HG03045 (cell line): ENCODE results near the gene OR6S1.
"Not testable (repeated sequence)": the region's sequence is repeated elsewhere in the genome, so short reads cannot be mapped to it uniquely, and the experiment has no call there.

ENCODE experiments used
- ATAC-seq: cut with Tn5 transposase; IDR thresholded peaks from one replicate; pipeline ENCODE4 v1.9.1; 2021; ENCODE audit warnings: mild to moderate bottlenecking, moderate library complexity; ENCODE audit not compliant: unreplicated experiment

The OR6S1 gene

DNA sequence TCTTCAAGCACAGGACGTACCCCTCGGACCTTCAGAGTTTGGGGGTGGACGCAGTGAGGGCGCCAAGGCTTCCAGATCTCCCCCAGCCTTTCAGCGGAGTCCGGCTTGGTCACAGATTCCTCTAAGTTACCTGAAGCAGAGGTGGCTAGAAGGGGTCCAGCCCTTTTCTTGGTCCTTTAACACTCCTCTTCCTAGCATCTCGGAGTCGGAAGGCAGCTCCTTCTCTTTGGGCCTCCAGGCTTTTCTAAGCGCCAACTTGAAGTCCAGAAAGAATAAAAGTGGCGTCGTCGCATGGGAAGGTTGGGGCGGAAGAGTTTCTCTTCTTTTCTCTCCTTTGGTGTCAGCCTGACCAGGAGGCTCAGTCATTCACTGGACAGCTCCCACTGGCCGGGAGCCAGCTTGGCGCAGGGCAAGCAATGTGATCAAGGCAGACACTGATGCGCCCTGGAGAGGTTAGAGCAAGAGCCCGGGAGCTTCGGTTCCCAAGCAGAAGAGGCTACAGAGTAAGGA is 9.6 kb downstream of the OR6S1 start:
- no peak for ATAC-seq

DNA sequence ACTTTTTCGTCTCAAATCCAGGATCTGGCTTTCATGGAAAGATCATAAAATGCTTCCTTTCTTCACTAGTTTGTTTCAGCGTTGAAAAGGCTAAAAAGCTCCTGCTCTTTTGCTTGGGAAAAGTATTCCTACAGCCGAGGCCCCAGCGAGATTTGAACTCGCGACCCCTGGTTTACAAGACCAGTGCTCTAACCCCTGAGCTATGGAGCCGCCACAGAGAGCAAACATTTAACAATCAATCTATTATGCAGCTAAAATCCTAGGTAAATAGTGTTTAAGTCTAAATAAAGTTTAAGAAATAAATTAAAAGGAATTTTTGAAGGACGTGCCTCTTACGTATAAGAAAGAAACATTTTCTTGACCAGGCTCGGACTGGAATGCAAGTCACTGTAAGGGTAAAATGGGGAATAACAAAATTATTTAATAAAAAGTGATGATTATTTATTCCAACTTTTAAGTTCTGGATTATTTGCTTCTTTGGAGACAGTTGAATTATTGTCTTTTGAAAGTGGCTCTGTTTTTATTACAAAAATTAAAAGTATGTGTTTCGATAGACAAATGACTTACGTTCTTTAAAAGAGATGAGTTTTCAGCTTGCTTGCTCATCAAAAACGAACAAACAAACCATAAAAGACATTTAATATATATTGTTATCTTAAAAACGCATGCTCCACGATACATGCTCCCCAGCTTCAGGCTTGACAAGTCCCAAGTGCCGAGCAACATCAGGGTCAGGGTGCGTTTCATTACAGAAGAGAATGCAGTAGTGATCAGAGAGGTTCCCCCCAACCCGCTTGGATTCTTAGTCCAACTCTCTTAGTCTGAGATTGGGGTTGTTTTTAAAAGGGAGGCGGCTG is 10.2 kb downstream of the OR6S1 start:
- no peak for ATAC-seq

DNA sequence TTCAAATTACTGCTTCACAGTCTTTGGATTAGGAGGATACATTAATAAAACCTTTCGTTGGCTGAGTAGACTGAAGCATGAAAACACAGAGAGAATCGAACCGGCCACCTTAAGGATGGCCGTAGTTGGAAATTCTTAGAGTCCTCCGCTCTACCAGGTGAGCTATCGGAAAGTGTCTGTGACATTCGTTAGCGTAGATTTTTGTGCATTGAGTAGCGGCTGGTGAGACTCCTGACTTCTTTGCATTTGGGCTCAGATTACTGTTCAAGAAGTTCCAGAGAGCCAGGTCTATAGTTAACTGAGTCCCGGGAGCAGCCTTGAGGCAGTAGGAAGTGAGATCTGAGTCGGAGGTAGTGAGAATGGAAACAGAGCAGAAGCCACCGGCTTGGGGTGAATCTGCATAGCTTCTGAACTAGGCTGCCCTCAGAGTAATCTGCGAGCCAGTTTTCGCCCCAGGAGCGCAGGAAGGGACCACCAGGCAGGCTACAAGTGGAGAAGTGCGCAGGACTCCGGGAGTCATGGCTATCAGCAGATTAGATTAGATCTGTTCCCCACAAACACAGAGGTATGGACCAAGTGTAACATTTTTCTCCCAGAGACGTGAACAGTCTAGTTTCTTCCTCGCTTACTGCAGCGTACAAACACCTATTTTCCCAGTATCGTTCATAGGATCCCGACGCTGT is 11.0 kb downstream of the OR6S1 start:
- ATAC-seq = no peak

DNA sequence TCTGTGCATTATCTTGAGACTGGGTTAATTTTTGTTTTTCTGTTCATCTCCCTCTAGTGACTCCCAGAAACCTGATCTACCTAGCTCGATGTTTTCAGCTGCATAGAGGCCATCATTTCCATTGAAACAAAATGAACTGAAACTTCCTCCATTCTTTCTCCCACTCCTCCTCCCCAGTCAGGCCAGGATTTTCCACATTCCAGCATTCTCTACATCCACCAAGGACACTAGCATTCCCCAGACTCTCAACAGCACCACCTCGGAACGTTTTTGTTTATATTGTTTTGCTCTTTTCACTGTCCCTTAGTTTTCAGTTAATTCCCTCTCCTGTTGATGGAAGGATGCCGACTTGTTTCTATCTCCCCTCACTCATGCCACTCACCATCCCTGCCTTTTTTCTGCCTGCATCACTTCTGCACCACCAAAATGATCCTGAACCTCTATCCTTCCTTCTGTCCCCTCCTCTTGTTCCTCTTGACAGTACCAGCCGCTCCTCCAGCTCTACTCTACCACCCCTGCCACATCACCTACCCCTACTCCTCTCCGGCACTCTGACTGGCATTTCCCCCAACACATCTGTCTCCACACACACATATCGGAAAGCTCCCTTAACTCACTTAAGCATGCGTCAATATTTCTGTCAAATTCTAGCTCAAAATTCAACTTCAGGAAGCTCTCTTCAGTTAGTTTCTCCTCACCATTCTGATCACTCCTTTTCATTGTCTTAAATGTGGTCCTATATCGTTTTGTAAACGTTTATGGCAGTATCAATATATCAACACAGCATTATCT is 13.2 kb downstream of the OR6S1 start:
- no peak for ATAC-seq

DNA sequence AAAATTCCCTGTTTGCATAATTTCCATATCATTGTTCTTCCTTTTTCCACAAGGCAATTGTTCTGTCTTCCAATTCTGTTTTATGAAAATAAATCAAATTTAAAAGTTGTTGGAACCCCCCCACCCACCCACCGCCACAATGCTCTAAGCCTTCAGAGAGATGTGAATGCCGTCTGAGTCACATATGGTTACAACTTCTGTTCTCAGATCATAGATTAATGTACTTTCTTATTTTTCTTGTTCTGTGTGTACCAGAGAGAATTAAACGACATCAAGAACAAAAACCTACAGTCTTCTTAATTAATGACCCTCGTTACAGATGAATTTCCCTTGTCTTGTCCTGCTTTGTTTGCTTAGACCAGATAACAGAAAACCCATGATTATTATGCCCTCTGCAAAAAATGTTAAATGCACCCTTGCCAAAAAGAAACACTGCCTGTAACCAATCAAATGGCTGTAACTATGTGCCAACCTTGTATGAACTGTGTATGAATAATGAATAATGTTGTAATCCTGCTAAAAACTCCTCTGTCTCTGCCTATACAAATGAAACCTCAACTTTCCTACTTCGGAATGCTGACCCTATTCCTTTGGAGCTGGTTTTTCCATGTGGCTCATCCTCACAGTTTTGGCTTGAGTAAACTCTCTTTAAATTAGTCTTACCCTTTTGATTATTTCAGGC is 14.0 kb downstream of the OR6S1 start:
- no peak for ATAC-seq

DNA sequence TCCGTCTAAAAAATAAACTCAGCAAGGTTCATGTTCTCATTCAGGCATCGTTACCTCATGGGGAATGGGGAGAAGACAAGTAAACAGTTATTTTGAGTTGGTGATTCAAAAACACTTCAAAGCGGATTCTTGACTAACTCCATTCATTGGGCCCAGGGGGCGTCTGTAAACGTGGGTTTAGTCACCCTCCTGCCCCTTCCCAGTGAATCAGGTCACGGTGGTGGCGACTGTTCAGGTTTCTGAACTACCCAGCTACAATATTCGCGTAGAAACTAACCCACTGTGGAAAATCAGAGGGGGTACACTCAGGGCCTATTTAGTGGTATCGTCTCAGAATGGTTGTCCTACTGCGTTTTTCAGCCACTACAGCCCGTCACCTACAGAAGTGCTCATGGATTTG is 15.2 kb downstream of the OR6S1 start:
- no peak for ATAC-seq

DNA sequence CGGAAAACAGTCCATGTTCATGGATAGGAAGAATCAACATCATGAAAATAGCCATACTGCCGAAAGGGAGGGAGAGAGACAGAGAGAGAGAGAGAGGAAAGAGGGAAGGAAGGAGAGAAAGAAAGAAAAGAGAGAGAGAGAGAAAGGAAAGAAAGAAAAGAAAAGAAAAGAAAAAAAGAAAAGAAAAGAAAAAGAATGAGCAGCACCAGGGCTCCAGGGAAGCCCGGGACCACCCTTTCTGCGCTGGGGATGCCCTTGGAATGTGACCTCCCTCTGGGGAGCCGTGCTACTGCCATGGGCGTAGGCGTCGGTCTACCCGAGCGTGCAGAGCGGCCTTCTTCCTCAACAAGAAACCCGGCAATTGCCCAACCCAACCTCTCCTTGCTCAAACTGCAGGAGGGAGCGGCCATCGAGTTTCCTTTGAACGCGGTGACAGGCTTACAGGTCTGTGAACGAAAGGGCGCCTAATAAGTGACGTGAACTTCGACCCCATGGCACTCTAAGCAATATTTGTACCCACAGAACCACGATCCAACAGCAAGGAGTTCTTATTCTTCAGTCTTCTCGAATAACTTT is 16.9 kb downstream of the OR6S1 start:
- ATAC-seq = no peak

DNA sequence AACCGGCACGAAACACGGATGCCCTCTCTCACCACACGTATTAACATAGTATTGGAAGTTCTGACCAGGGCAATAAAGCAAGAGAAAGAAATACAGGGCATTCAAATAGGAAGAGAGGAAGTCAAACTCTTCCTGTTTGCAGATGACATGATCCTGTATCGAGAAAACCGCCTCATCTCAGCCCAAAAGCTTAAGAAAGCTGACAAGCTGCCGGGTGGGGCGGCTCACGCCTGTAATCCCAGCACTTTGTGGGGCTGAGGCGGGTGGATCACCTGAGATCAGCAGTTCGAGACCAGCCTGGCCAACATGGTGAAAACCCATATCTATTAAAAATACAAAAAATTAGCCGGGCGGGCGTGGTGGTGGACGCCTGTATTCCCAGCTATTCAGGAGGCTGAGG is 17.7 kb downstream of the OR6S1 start:
- ATAC-seq = no peak

DNA sequence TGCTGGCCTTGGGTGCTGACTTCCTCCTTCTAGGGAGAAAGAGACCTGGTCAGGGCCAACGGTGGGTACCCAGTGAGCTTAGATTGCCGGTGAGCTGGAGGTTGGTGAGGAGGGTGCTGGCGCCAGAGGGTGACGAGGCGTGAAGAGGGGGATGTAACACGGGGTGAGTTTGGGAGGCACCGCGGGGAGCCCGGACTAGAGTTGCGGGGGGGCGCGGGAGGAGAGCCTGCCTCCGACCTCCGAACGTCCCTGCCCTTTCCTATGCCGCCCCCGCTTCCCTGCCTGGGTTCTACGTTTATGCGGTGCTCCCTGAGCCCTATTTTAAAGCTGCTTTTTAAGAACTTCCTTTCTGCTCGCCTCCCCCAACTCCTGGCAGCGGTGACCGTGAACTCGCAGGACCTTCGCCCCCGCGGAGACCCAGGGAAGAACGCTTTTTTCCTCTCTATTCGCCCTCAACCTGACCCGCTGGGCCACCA is 18.6 kb downstream of the OR6S1 start:
- ATAC-seq = no peak

DNA sequence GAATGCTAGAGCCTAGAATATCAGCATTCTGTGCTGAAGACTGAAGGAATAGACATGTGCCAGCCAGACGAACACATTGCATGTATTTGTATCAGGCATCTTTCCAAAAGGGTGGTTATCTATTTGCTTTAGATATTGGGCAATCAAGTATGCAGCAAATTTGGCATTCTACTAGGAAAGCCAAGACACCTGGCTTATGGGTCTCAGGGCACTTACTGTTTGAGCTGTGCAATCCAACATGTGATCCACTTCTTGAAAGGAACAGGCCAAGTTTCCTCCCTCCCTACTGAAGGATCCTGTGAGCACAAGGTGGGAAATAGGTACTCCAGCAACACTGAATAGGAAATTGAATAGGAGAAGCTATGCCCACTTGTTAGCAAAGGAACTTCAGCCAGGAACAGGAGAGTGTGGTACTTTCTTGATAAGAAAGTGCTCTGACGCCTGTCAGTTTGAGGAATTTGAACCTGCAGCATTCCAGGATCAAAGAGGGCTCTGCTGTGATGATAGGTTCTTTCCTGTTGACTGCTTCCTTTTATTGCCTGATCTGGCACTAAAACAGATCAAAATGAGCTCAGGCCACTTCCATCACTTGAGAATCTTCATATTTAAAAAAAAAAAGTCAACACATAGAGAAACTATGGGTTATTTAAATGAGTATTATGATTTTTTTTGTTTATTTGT is 20.6 kb downstream of the OR6S1 start:
- no peak for ATAC-seq

DNA sequence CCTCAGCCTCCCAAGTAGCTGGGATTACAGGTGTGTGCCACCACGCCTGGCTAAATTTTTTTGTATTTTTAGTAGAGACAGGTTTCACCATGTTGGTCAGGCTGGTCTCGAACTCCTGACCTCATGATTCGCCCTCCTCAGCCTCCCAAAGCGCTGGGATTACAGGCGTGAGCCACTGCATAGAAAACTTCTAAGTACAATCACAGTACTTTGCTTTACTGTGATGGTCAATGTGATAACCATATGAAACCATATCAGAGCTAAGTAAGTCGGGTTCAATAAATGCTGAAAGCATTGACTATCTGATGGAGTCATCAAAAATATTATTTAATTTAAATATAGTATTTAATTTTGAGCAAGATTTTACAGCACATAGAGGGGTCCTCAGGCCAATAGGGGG is 21.8 kb downstream of the OR6S1 start:
- ATAC-seq = not testable (repeated sequence)

DNA sequence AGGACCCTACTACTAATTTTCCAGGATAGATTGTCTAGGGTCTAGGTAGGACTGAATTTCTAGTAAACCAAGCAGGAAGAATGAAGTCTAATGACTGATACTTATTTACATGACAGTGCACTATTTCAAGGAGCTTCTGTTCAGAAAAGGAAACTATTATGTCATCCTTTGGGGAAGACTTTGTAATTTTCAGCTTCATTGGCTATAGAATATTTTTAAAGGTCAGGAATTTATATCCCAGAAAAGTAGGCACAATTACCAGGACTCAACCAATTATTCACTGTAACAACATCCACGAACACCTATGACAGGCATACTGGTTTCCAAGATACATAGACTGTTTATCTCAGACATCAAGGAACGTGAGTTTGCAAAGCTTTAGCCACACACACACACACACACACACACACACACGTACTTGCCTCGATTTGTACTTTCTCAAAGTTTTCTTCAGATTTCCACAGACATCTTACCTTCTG is 23.2 kb downstream of the OR6S1 start:
- no peak for ATAC-seq

DNA sequence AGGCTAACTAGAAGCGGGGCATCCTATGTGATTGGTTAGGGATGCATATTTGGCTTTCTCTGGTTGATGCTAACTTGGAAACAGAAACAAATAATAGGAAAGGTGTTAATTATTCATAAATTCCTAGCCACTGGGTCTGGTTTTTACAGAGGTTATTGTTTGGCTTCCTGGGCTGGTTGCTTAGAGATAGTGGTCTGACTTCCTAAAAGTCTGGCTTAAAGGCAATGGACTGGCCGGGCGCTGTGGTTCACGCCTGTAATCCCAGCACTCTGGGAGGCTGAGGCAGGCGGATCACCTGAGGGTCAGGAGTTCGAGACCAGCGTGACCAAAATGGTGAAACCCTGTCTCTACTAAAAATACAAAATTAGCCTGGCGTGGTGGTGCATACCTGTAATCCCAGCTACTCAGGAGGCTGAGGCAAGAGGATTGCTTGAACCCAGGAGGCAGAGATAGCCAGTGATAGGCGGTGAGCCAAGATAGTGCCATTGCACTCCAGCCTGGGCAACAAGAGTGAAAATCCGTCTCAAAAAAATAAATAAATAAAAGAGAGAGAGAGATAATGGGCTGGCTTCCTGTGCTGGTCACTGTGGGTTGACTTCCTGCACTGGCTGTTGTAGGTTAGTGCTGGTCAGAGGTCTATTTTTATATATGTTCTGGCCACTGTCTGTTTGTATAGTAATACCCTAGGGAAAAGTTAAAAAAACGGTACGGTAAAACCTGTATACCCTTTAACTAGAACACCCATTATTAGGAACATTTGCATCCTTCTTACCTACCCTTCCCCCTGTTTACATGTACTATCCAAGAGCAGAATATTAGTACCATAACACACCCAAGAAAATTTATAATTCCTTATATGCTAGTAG is 24.1 kb downstream of the OR6S1 start:
- ATAC-seq = no peak

DNA sequence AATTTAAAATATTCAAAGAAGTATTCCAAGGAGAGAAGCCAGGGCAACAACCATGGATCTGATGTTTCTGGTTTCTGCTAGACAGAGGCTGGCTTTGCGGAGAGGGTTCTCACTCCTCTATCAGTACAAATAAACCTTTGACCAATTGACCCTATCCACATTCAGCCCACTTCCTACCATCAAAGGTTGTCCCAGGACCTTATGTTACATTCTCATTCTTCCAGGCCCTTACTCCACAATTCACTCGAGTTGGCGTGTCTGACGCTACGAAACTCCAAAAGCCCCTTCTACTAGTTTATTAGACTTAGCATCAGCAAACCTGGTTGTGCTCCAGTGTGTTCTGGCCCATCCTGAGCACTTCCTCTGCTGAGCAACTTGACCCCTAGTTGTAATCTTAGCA is 25.5 kb downstream of the OR6S1 start:
- ATAC-seq = no peak

DNA sequence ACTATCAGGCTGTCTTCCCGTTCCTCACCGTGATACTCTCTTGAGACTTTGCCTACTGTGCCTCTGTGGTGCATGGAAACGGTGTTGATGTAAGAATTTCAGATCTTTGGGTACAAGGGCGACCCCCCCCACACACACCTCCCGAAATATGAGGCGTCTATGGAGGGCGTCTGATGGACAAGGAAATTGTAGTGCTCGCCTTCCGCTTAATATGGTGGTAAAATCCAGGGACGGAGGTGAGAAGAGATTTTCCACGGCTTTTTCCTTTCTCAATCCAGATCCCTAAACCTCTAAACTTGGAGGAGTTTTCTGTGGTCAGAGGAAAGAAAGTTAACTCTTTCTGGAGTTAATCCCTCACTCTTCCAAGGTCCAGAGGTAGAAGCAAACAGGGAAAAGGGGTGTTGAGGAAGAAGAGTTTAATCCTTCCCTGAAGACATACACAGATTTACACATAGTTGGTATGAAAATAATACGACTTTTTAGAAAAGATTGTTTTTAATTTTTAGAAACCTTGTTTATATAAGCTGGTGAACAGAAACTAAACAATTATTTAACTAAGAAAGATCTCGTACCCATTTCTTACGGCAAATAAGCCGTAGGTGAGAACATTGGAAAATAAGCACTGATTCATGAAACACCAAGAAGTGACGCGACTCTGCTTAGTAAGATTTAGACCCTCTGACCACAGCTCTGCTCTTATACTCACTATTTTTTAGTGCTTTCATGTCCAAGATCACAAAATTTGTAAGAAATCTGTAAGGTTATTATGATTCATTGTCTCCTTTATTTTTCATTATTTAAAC is 27.3 kb downstream of the OR6S1 start:
- ATAC-seq = peak; percentile 5

DNA sequence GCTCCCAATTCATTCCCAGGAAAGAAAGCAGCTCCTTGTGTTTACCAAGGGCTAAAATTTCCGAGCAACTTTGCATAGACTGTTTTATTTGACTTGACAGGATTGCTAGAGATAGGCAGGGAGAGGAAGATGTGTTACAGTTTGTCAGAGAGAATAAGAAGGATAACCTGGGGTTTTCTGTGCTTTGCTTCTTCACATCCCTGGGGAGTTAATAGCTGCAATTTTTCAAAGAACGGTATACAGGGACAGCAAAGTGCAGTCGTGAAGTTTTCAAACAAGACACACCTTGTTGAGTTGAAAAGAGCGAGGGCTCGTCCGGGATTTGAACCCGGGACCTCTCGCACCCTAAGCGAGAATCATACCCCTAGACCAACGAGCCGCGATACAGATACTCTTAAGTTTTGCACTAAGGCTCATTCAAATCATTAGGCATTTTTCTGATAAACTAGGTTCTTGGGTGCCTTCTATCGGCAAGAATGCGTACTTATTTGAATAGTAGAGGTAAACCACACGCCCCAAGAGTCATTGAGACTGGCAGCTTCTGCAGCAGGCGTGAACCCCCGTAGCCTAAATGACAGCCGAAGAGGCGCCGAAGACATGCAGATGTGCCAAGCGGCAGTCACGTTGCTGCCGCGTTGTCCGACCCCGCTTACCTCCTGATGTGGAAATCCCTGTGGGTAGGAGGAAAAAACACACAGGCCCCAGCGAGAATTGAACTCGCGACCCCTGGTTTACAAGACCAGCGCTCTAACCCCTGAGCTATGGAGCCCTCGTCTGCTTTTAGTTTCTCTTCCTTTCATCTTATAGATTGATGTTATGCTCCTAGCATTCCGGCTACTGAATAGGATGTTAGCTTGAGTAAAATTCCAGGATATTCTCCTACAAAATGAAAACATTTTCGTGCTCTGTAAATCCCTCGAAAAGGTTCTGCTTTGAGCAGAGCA is 28.1 kb downstream of the OR6S1 start:
- peak; percentile 71 for ATAC-seq

DNA sequence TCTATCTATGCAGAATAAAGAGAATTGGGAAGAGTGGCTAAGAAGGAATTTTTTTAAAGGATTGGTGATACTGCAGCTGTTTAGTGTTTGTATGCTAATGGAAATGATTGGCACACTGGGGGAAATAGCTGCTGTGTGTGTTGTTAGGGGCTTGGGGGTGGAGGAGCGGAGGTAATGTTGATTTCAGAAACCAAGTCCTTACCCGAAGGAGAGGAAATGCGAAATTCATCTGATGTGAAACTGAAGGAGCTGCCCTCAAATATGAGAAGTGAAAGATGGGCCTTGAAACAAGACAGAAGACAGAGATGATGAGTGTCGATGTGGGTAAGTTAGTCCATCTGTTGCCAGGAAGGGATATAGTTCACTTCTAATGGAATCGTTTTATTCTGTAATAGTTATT is 29.1 kb downstream of the OR6S1 start:
- no peak for ATAC-seq
